GM21360 (cell line): ENCODE measurements around the gene SNX22.

Experiments
- ATAC-seq: cut with Tn5 transposase; IDR thresholded peaks from one replicate; pipeline ENCODE4 v1.9.1; 2021; ENCODE audit warnings: mild to moderate bottlenecking, moderate library complexity; ENCODE audit not compliant: unreplicated experiment

SNX22 gene

GRCh38 chr15:64155802-64156651 lies 4.5 kb downstream of the SNX22 start:
- no peak for ATAC-seq

- ATAC-seq: no peak
These were observed 5.3 kb downstream of the SNX22 start for GRCh38 chr15:64156652-64157331.

GRCh38 chr15:64157599-64158125 lies 6.1 kb downstream of the SNX22 start:
- ATAC-seq: no peak

- ATAC-seq: no peak
These were observed 7.0 kb downstream of the SNX22 start for GRCh38 chr15:64158363-64159134.

- ATAC-seq: no peak
These were observed 10.4 kb downstream of the SNX22 start for GRCh38 chr15:64161688-64162477.

GRCh38 chr15:64162478-64162868 lies 10.9 kb downstream of the SNX22 start:
- peak; percentile 16 for ATAC-seq

GRCh38 chr15:64162869-64163658 lies 11.5 kb downstream of the SNX22 start, which contains the start of gene PPIB:
TSS of gene PPIB (minus strand) at chr15:64163022. CDS start at chr15:64162986, 36 bp downstream.
- peak; percentile 88 for ATAC-seq

GRCh38 chr15:64163659-64164362 lies 12.3 kb downstream of the SNX22 start:
- no peak for ATAC-seq

- no peak for ATAC-seq
These were observed 12.9 kb downstream of the SNX22 start for GRCh38 chr15:64164436-64164835.

GRCh38 chr15:64166102-64166890 lies 14.8 kb downstream of the SNX22 start:
- no peak for ATAC-seq

GRCh38 chr15:64180235-64180824 lies 28.8 kb downstream of the SNX22 start:
- ATAC-seq: no peak

- ATAC-seq: no peak
These were observed 31.4 kb downstream of the SNX22 start for GRCh38 chr15:64182859-64183370.

GRCh38 chr15:64185146-64185911 lies 33.8 kb downstream of the SNX22 start:
- ATAC-seq: no peak

GRCh38 chr15:64187396-64188191 lies 36.1 kb downstream of the SNX22 start:
- no peak for ATAC-seq

- ATAC-seq: no peak
These were observed 40.7 kb downstream of the SNX22 start for GRCh38 chr15:64191971-64192830.
